LoVo (cell line): ENCODE measurements around the gene UBXN4.

ENCODE experiments used
- DNase-seq: peaks from one replicate; pipeline ENCODE4 v3.0.0-alpha.2; 2016; ENCODE audit warnings: low spot score

The UBXN4 gene

DNA sequence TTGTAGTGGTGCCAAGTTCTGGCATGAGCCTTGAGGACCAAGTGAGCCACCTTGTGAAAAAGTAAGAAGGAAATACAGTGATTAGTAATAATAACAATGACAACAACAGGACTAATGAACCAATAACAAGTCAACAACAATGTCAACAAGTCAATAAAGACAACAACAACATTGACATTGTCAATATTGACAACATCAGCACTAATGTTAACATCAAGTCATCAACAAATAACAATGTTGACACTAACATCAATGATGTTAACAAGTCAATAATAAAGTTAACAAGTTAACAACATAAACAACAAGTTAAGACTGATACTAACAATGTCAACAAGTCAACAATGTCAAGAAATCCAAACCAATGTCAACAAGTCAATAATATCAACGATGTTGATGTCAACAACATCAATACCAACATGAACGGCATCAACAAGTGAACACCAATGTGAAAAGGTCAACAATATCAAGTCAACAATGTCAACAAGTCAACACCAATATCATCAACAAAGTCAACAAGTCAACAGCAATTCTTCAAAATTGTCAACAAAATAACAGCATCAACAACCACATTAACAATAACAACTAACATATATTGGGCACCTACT is 71.4 kb downstream of the UBXN4 start:
- DNase-seq, result no peak

DNA sequence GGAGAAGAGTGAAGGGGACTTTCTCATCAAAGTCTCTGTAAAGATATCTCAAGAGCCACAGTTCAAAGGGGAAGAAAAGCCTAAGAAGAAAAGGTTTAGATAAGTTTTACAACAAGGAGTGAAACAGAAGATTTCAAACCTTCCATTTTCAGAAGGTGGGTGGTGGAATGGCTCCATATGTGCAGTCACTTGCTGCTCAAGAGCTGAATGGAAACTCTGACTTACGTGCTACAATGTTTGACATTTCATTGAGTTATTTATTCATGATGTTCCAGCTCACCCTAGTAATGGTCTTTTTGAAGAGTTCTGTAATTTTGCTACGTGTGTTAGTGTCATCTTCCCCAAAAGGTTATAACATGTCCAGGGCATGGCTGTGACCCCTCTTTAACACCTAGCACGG is 73.6 kb downstream of the UBXN4 start:
- DNase-seq, result no peak

DNA sequence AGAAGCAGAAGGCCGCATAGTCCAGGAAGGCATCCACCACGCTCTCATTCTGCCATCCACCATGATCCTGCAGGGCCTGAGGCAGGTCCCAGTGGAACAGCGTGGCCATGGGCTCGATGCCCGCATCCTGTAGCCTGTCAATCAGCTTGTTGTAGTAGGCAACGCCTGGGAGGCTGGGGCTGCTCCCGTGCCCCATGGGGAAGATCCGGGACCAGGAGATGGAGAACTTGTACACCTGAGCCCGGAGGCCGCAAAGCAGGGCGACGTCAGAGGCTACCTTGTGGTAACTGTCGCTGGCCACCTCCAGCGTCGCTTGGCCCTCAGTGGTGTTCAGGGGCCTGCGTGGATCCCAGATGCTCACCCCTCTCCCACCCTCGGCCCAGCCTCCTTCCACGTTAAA is 75.8 kb downstream of the UBXN4 start:
- no peak for DNase-seq

DNA sequence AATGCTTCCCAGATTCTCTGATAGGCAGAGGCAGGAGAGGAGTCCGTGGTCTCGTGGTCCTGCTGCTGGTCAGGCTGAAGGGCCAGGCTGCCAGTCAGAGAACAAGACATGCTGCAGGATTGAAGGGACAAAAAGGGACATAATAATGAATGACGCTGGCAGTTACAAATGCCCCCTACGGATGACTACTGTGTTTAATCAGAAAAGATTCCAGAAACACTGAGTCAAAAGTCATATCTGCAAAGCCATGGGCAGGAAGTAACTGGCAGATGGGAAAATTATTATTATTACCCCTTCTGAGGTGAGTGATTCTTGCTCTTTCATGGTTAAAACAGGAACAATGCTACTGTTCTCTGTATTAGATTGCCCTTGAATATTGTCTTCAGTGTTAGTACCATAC is 76.3 kb downstream of the UBXN4 start:
- DNase-seq, result no peak

GRCh38 chr2:135818937-135819610 is 77.4 kb downstream of the UBXN4 start:
- peak; percentile 15 for DNase-seq

DNA sequence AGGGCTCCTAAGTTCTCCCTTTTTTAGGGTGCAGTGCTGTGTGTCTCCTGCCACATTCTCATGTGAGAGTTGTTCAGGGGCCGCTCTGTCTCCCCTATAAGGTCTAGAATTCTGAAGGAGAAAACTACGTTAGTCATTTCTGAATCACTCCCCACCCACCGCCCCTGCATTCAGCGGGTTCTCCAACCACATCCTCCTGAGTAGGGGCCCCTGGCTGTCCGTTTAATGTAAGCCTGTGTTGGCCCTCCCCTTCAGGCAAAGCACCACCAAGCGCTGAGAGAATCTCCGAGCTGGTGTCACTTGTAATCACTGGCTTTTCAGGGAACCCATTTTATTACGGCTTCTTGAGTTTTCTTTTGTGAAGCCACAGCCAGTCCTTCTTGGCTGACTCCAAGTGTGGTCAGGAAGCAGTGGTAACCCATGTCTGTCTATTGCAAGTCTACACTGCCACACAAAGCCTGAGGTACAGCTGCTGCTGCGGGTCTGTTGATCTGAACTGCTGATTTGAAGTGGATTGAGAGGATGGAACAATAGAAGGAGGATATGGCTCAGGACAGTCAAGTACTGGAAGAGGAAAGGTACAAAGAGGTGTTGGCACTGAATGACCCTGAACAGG is 78.5 kb downstream of the UBXN4 start:
- no peak for DNase-seq

DNA sequence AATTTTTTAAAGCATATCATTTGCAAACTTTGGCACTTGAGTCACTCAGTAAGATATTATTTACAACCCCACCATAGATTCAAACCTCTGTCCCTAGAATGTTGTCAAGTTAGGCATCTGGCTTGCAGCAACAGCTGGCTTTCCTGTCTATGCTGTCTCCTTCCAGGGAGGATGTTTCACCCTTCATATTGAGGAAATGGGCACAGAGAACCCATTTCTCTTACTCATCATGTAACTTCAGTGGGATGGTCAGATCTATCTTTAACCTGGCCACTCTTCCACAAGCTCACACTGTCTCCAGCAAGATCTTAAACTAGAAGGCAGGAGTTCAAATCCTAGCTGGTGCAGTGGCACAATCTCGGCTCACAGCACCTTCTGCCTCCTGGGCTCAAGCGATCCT is 79.5 kb downstream of the UBXN4 start:
- no peak for DNase-seq

DNA sequence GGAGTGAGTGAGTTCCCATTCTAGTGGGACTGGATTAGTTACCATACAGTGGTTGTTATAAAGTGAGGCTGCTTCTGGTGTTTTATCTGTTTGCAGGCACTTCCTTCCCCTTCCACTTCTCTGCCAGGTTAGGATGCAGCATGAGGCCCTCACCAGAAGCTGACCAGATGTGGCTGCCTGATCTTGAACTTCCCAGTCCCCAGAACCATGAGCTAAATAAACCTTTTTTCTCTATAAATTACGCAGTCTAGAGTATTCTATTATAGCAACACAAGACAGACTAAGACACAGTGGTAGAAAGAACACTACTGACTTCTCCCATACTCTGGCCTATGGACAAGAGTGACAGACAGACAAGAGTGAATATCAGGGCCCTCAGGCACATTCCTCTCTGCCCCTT is 81.2 kb downstream of the UBXN4 start:
- DNase-seq, result no peak

DNA sequence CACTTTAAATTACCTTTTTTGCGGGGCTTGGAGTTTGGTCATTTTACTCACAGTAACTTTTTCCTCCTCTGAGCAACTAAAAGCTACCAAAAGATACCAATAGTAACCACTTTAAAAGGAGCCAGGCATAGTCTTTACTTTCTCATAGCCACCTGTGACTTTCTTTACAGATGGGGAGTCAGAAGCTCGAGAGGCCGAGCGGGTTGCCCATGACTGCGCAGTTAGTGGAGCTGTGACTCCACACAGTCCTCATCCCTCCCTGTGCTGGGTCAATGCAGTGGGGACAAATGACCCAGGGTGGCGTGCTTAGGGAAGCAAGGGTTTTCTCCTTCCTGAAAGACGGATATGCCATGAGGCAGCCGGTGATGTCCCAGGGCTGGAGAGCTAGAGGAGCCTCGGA is 83.5 kb downstream of the UBXN4 start:
- DNase-seq, result no peak

DNA sequence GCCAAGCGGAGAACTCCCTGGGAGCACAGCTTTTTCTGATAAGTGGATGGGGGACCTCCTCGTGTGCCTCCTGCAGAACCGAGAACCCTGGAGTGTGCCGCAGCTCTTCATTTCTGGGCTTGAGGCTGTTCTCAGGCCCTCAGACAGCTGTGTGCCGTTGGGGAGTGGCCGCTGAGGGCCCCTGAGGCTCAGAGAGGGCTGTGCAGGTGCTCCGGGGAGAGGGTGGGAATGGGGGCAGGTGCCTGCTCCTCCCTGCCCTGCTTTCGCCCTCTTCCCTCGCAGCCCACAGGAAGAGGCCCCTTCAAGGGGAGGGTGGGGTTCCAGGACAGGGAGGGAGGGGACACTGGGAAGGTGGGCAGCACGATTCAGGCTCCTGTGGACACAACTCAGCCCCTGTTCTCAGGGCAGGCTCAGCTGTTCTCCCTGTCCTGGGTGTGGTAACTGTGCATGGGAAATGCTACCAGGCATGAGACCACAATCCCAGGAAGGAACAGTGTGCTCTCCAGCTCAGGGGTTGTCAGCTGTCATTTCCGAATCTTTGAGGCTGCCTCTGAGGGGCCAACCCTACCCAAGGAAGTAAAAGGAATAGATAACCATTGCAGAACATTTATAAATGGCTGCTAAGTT is 84.0 kb downstream of the UBXN4 start:
- no peak for DNase-seq

- no peak for DNase-seq
These were observed 84.9 kb downstream of the UBXN4 start for GRCh38 chr2:135826544-135826943.

GRCh38 chr2:135829378-135830135 is 87.9 kb downstream of the UBXN4 start:
- DNase-seq, result no peak

- no peak for DNase-seq
These were observed 89.6 kb downstream of the UBXN4 start for GRCh38 chr2:135831180-135831812.

DNA sequence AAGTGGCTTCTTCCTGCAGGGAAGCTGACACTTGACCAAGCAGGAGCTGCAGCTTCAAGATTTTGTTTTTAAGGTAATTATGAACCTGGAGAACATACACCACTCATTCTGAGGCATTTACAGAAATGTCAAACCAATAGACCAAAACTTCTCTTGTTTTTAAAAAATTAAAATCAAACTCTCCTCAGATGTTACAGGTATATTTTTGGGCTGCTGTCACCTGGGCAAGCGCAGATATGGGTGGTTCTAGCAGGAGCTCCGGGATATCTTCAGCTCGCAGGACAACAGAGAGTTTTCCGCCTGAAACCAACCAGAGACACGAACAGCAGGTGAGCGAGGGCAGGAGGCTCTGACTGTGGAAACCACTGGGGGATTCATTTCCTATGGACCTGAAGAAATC is 91.2 kb downstream of the UBXN4 start:
- no peak for DNase-seq
